Lower lobe of right lung (tissue), 2 donors: ENCODE results near the gene ZFR. TPM values are rescaled to one million over a fixed set of nuclear protein-coding genes. Genes with fewer than 3 reads are reported as not detected.

Experiments used
- ATAC-seq, 2 donors: fragments of 200-7000 bp; cut with Tn5 transposase; one replicate each; pipeline ENCODE4 v1.9.1; 2020 to 2022; ENCODE audit warnings: mild to moderate bottlenecking in 2 of 2, moderate library complexity in 2 of 2
- DNase-seq: peaks from one replicate; pipeline ENCODE4 v3.0.0-alpha.2; 2020
- H3K27ac ChIP-seq: fragments of 200-600 bp; one replicate; pipeline ENCODE4 v1.8.0; 2022
- H3K27me3 ChIP-seq: fragments of 200-600 bp; one replicate; pipeline ENCODE4 v1.8.0; 2022; ENCODE audit warnings: low read depth
- H3K36me3 ChIP-seq: fragments of 200-600 bp; one replicate; pipeline ENCODE4 v1.8.0; 2022; ENCODE audit warnings: mild to moderate bottlenecking
- H3K4me1 ChIP-seq: fragments of 200-600 bp; one replicate; pipeline ENCODE4 v1.8.0; 2022
- H3K4me3 ChIP-seq: fragments of 200-600 bp; one replicate; pipeline ENCODE4 v1.8.0; 2022; ENCODE audit warnings: mild to moderate bottlenecking
- H3K9me3 ChIP-seq: fragments of 200-600 bp; one replicate; pipeline ENCODE4 v1.8.0; 2022
- intact Hi-C: fragments of 100-400 bp; cut with DNase I; formaldehyde crosslinking; loops from one replicate; pipeline ENCODE4 v1.11.0; 2022
- total RNA-seq: library from RNA; stranded (reverse); fragmentation: NEBNext Ultra II Directional; extraction: Animal tissue kit (Norgen Biotek cat#: 25700); gene quantifications from one replicate; pipeline ENCODE4 v1.2.1, GENCODE V29; 2021
- TF ChIP-seq, protein P1 (sequence below): fragments of 200-600 bp; IDR thresholded peaks from one replicate; pipeline ENCODE4 v1.8.0; 2022; ENCODE audit warnings: antibody characterized with exemption, mild to moderate bottlenecking
- donor health status: DM: no; HTN: yes; CAD: no; lungs with severe emphysema.

ZFR gene
- total RNA-seq, 1 donor from 2014 or later, result 53.8 TPM

DNA sequence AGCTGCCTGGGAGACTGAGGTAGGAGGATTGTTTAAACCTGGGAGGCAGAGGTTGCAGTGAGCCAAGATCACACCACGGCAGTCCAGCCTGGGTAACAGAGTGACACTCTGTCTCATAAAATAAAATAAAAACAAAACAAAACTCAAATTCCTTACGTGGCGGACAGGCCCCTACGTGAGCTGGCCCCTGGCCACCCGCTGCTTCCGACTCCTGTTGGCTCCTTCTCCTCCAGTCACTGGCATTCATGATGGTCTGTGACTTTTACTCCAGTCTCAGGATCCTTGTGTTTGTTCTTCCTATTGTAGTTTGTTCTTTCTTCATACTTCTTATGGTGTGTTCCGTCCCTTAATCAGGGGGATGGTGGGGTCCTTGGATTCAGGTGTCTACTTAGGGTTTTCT is 28.5 kb upstream of the ZFR start:
- TF ChIP-seq, protein P1, sequence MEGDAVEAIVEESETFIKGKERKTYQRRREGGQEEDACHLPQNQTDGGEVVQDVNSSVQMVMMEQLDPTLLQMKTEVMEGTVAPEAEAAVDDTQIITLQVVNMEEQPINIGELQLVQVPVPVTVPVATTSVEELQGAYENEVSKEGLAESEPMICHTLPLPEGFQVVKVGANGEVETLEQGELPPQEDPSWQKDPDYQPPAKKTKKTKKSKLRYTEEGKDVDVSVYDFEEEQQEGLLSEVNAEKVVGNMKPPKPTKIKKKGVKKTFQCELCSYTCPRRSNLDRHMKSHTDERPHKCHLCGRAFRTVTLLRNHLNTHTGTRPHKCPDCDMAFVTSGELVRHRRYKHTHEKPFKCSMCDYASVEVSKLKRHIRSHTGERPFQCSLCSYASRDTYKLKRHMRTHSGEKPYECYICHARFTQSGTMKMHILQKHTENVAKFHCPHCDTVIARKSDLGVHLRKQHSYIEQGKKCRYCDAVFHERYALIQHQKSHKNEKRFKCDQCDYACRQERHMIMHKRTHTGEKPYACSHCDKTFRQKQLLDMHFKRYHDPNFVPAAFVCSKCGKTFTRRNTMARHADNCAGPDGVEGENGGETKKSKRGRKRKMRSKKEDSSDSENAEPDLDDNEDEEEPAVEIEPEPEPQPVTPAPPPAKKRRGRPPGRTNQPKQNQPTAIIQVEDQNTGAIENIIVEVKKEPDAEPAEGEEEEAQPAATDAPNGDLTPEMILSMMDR, result no peak

DNA sequence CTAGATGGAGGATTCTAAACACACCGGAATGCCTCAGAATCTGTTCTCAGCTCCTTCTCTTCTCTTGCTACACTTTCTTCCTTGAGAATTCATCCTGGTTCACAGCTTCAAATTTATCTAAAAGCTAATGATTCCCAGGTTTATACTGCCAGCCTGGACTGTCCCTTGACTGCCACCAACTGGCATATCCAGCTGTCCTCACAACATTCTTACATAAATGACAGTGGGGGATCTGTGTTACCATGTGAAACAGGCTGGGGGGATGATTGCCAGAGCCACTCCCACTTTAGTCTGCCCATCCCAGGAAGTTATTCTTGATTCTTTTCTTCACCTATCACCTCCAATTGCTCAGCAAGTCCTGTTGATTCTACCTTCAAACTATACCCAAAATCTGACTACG is 27.2 kb upstream of the ZFR start:
- DNase-seq, result no peak
- Histone ChIP-seq H3K4me1 (no peaks in the 10 kb centered on the region), H3K36me3 (no peaks in the 10 kb centered on the region), H3K27ac (no peak overlapping the region), H3K4me3 (no peak overlapping the region), H3K27me3 (no peaks in the 10 kb centered on the region), H3K9me3 (no peaks in the 10 kb centered on the region)
- TF ChIP-seq, protein P1, result no peak
- no peak for ATAC-seq
- intact Hi-C loops, result no loop called here

More for the DNA sequence above, 28.5 kb upstream of the ZFR start:
- H3K27ac ChIP-seq, result no peak overlapping the region
- no peak for DNase-seq
- H3K9me3 ChIP-seq, result no peaks in the 10 kb centered on the region
- no peak for ATAC-seq
- H3K4me3 ChIP-seq, result no peak overlapping the region
- intact Hi-C loops, result no loop called here
- H3K27me3 ChIP-seq, result no peaks in the 10 kb centered on the region
- no peaks in the 10 kb centered on the region for H3K4me1 ChIP-seq
- H3K36me3 ChIP-seq, result no peaks in the 10 kb centered on the region

DNA sequence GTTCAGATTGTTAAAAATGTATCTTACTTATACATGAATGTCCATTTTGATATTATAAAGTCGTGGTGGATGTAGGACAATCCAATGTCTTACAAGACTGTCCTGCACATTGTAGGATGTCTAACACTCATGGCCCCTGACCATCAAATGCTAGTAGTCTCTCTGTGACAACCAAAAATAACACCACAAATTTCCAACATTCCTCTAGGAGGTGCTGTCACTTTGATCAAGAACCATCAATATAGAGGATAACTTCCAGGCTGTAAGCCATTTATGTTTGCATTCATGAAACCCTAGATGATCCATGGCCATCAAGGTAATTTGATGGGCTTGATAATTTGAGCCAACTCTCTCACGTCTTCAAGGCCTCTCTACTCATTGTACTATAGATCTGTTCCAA is 20.5 kb upstream of the ZFR start:
- TF ChIP-seq, protein P1, result no peak
- H3K4me3 ChIP-seq, result no peak overlapping the region
- ATAC-seq, result no peak
- no peak for DNase-seq
- no peaks in the 10 kb centered on the region for H3K4me1 ChIP-seq
- H3K27ac ChIP-seq, result no peak overlapping the region
- no peaks in the 10 kb centered on the region for H3K27me3 ChIP-seq
- intact Hi-C loops, result no loop called here
- no peaks in the 10 kb centered on the region for H3K36me3 ChIP-seq
- H3K9me3 ChIP-seq, result no peaks in the 10 kb centered on the region

DNA sequence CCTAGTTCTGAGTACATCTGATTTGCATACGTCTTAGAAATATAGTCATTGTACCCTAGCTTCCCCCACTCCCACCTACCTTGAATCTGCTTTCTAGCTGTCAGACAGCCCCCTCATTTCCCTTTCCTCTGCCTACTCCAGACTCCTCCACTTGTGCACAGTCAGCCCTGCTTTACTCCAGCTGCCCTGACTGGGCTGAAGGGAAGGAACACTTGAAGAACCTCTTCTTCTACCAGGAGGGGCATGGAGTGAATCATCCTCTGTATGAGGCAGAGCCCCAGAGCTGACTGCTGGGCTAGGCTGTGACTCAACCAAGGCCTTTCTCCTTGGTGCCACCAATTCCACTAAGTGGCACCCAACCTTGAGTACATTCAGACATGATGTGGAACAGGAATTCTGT is 18.1 kb upstream of the ZFR start:
- no peaks in the 10 kb centered on the region for H3K27me3 ChIP-seq
- ATAC-seq (no peak), DNase-seq (no peak)
- TF ChIP-seq, protein P1, result no peak
- H3K27ac ChIP-seq, result no peak overlapping the region
- H3K4me1 ChIP-seq, result no peaks in the 10 kb centered on the region
- intact Hi-C loops, result no loop called here
- no peaks in the 10 kb centered on the region for H3K36me3 ChIP-seq
- H3K4me3 ChIP-seq, result no peak overlapping the region
- no peaks in the 10 kb centered on the region for H3K9me3 ChIP-seq

GRCh38 chr5:32461441-32462120 is 17.0 kb upstream of the ZFR start:
- ATAC-seq (no peak), DNase-seq (no peak)
- intact Hi-C loops, result no loop called here
- Histone ChIP-seq H3K27ac (no peak overlapping the region), H3K4me3 (no peak overlapping the region), H3K36me3 (no peaks in the 10 kb centered on the region), H3K9me3 (no peaks in the 10 kb centered on the region), H3K4me1 (no peaks in the 10 kb centered on the region), H3K27me3 (no peaks in the 10 kb centered on the region)
- TF ChIP-seq, protein P1, result no peak
